CD4-positive, CD25-positive, alpha-beta regulatory T cell (primary cell): ENCODE measurements around the gene NME5. TPM values are rescaled to one million over a fixed set of nuclear protein-coding genes. Genes with fewer than 3 reads are reported as not detected.
"Not testable (repeated sequence)": the region's sequence is repeated elsewhere in the genome, so short reads cannot be mapped to it uniquely, and the experiment has no call there.

Source experiments
- ATAC-seq, 2 donors: fragments of 150-1000 bp; cut with Tn5 transposase; one replicate each; pipeline ENCODE4 v1.10.0; 2021; ENCODE audit warnings: low read depth in 2 of 2, moderate number of reproducible peaks in 2 of 2, moderate library complexity in 1 of 2
- DNase-seq, 3 donors: peaks; one replicate each; pipeline versions ENCODE4 v3.0.0 to v3.0.0-alpha.2; 2012 to 2022; ENCODE audit warnings: mixed read lengths in 1 of 3
- H3K27ac ChIP-seq: one replicate; pipeline ENCODE4 v1.7.0; 2013; ENCODE audit warnings: mild to moderate bottlenecking, low read length; ENCODE audit not compliant: insufficient read depth, poor library complexity, severe bottlenecking
- H3K27me3 ChIP-seq: one replicate; pipeline ENCODE4 v1.7.0; 2013; ENCODE audit warnings: low read length; ENCODE audit not compliant: control insufficient read depth, insufficient read depth
- H3K36me3 ChIP-seq: one replicate; pipeline ENCODE4 v1.7.0; 2013; ENCODE audit warnings: mild to moderate bottlenecking, low read length, moderate library complexity; ENCODE audit not compliant: control insufficient read depth, insufficient read depth
- H3K4me1 ChIP-seq: 2 replicates; pipeline ENCODE4 v1.7.0; 2013; ENCODE audit warnings: mild to moderate bottlenecking, low read length; ENCODE audit not compliant: insufficient read depth, control insufficient read depth, poor library complexity, severe bottlenecking
- H3K4me3 ChIP-seq: one replicate; pipeline ENCODE4 v1.7.0; 2013; ENCODE audit warnings: low read depth, mild to moderate bottlenecking, low read length, moderate library complexity
- H3K9me3 ChIP-seq, 2 experiments: 1 replicate in 1 of 2; 2 replicates in 1 of 2; pipeline ENCODE4 v1.7.0; 2013; ENCODE audit warnings: low read length in 2 of 2, mild to moderate bottlenecking in 1 of 2, moderate library complexity in 1 of 2; ENCODE audit not compliant: control insufficient read depth in 2 of 2
- H3K27ac Mint-ChIP-seq, 3 donors: one replicate each; pipeline ENCODE4 v1.8.0; 2020 to 2022; ENCODE audit warnings: mild to moderate bottlenecking in 3 of 3, mixed read lengths in 3 of 3, moderate library complexity in 2 of 3
- H3K27me3 Mint-ChIP-seq: one replicate; pipeline ENCODE4 v1.8.0; 2022; ENCODE audit warnings: mild to moderate bottlenecking, mixed read lengths
- H3K36me3 Mint-ChIP-seq: one replicate; pipeline ENCODE4 v1.8.0; 2020; ENCODE audit warnings: mixed read lengths
- H3K4me1 Mint-ChIP-seq, 4 donors: one replicate each; pipeline ENCODE4 v1.8.0; 2020 to 2022; ENCODE audit warnings: mixed read lengths in 4 of 4, mild to moderate bottlenecking in 1 of 4
- H3K4me3 Mint-ChIP-seq, 4 donors: one replicate each; pipeline ENCODE4 v1.8.0; 2020 to 2022; ENCODE audit warnings: mild to moderate bottlenecking in 4 of 4, mixed read lengths in 4 of 4, moderate library complexity in 3 of 4
- H3K9me3 Mint-ChIP-seq, 7 donors: one replicate each; pipeline ENCODE4 v1.8.0; 2020 to 2022; ENCODE audit warnings: mixed read lengths in 7 of 7, mild to moderate bottlenecking in 3 of 7, moderate library complexity in 2 of 7
- polyA plus RNA-seq, 4 donors: library from polyadenylated mRNA; unstranded; fragments of 300-500 nt; fragmentation: Illumina TruSeq; gene quantifications; one replicate each; pipeline ENCODE4 v1.2.3, GENCODE V29; 2021
- total RNA-seq: library from RNA; stranded (reverse); gene quantifications from one replicate; pipeline ENCODE4 v1.2.3, GENCODE V29; 2022

NME5 gene
- total and polyA plus RNA-seq, 5 donors from 2014 or later: not detected

GRCh38 chr5:138157626-138158025 is 18.4 kb upstream of the NME5 start:
- Histone ChIP-seq H3K36me3 (peaks cover 61% of the 10 kb centered on the region), H3K4me3 (no peak overlapping the region), H3K27me3 (no peaks in the 10 kb centered on the region), H3K4me1 (no peaks in the 10 kb centered on the region), H3K9me3 (no peaks in the 10 kb centered on the region), H3K27ac (no peak overlapping the region)
- H3K27me3 Mint-ChIP-seq: peaks cover 4% of the 10 kb centered on the region
- DNase-seq (no peak), ATAC-seq (no peak)
- peaks cover 0 to 2% (median 0%) of the 10 kb centered on the region in 4 donors for H3K4me1 Mint-ChIP-seq
- peaks cover 48% of the 10 kb centered on the region for H3K36me3 Mint-ChIP-seq
- no peaks in the 10 kb centered on the region for H3K9me3 Mint-ChIP-seq
- no peak overlapping the region for H3K4me3 Mint-ChIP-seq
- no peak overlapping the region for H3K27ac Mint-ChIP-seq

GRCh38 chr5:138155977-138156376 is 16.7 kb upstream of the NME5 start:
- H3K4me1 ChIP-seq, ATAC-seq, DNase-seq, H3K27ac ChIP-seq, H3K4me3 ChIP-seq, H3K27ac Mint-ChIP-seq, H3K4me3 Mint-ChIP-seq, H3K9me3 Mint-ChIP-seq, H3K27me3 Mint-ChIP-seq, H3K9me3 ChIP-seq, H3K4me1 Mint-ChIP-seq, H3K27me3 ChIP-seq: not testable (repeated sequence)
- H3K36me3 ChIP-seq: peaks cover 46% of the 10 kb centered on the region
- peaks cover 39% of the 10 kb centered on the region for H3K36me3 Mint-ChIP-seq

GRCh38 chr5:138149530-138149929 is 10.3 kb upstream of the NME5 start:
- Mint-ChIP-seq H3K9me3 (no peaks in the 10 kb centered on the region), H3K27me3 (peaks cover 4% of the 10 kb centered on the region), H3K4me1 (no peaks in the 10 kb centered on the region), H3K36me3 (no peaks in the 10 kb centered on the region), H3K27ac (no peak overlapping the region), H3K4me3 (no peak overlapping the region)
- Histone ChIP-seq H3K36me3 (no peaks in the 10 kb centered on the region), H3K4me1 (no peaks in the 10 kb centered on the region), H3K9me3 (no peaks in the 10 kb centered on the region), H3K27ac (no peak overlapping the region), H3K4me3 (no peak overlapping the region), H3K27me3 (no peaks in the 10 kb centered on the region)
- ATAC-seq: no peak
- DNase-seq: no peak

GRCh38 chr5:138148811-138149210 is 9.6 kb upstream of the NME5 start:
- Mint-ChIP-seq H3K4me1 (no peaks in the 10 kb centered on the region), H3K9me3 (no peaks in the 10 kb centered on the region), H3K27ac (no peak overlapping the region), H3K4me3 (no peak overlapping the region), H3K36me3 (no peaks in the 10 kb centered on the region), H3K27me3 (peaks cover 4% of the 10 kb centered on the region)
- no peak for DNase-seq
- Histone ChIP-seq H3K9me3 (no peaks in the 10 kb centered on the region), H3K36me3 (no peaks in the 10 kb centered on the region), H3K4me3 (no peak overlapping the region), H3K27ac (no peak overlapping the region), H3K27me3 (no peaks in the 10 kb centered on the region), H3K4me1 (no peaks in the 10 kb centered on the region)
- no peak for ATAC-seq

GRCh38 chr5:138143578-138143977 is 4.3 kb upstream of the NME5 start:
- H3K27ac Mint-ChIP-seq, ATAC-seq, H3K36me3 ChIP-seq, DNase-seq, H3K27me3 ChIP-seq, H3K36me3 Mint-ChIP-seq, H3K4me1 ChIP-seq, H3K4me3 Mint-ChIP-seq, H3K27ac ChIP-seq, H3K4me1 Mint-ChIP-seq, H3K4me3 ChIP-seq, H3K9me3 ChIP-seq, H3K9me3 Mint-ChIP-seq: not testable (repeated sequence)
- peaks cover 21% of the 10 kb centered on the region for H3K27me3 Mint-ChIP-seq

GRCh38 chr5:138141734-138142133 is 2.5 kb upstream of the NME5 start:
- peaks cover 33% of the 10 kb centered on the region for H3K27me3 Mint-ChIP-seq
- Histone ChIP-seq H3K4me1 (no peaks in the 10 kb centered on the region), H3K9me3 (no peaks in the 10 kb centered on the region), H3K27ac (no peak overlapping the region), H3K4me3 (no peak overlapping the region), H3K27me3 (peaks cover 3% of the 10 kb centered on the region), H3K36me3 (no peaks in the 10 kb centered on the region)
- H3K4me3 Mint-ChIP-seq: no peak overlapping the region
- ATAC-seq (no peak), DNase-seq (no peak)
- no peaks in the 10 kb centered on the region for H3K9me3 Mint-ChIP-seq
- H3K27ac Mint-ChIP-seq: no peak overlapping the region
- H3K36me3 Mint-ChIP-seq: no peaks in the 10 kb centered on the region
- no peaks in the 10 kb centered on the region for H3K4me1 Mint-ChIP-seq

- Mint-ChIP-seq H3K27me3 (peaks cover 40% of the 10 kb centered on the region), H3K4me3 (no peak overlapping the region), H3K36me3 (no peaks in the 10 kb centered on the region), H3K4me1 (no peaks in the 10 kb centered on the region), H3K9me3 (peaks cover 0 to 1% (median 0%) of the 10 kb centered on the region in 7 donors), H3K27ac (no peak overlapping the region)
- peaks cover 5% of the 10 kb centered on the region for H3K27me3 ChIP-seq
- no peaks in the 10 kb centered on the region for H3K4me1 ChIP-seq
- no peak overlapping the region for H3K27ac ChIP-seq
- H3K9me3 ChIP-seq: no peaks in the 10 kb centered on the region
- no peaks in the 10 kb centered on the region for H3K36me3 ChIP-seq
- DNase-seq (no peak), ATAC-seq (no peak)
- H3K4me3 ChIP-seq: no peak overlapping the region
Measured at GRCh38 chr5:138140268-138140667, 1.0 kb upstream of the NME5 start.

GRCh38 chr5:138139781-138140090 is 508 bp upstream of the NME5 start:
- Histone ChIP-seq H3K27ac (no peak overlapping the region), H3K4me3 (no peak overlapping the region), H3K4me1 (no peaks in the 10 kb centered on the region), H3K27me3 (peaks cover 5% of the 10 kb centered on the region), H3K36me3 (no peaks in the 10 kb centered on the region), H3K9me3 (no peaks in the 10 kb centered on the region)
- peaks cover 0 to 1% (median 0%) of the 10 kb centered on the region in 7 donors for H3K9me3 Mint-ChIP-seq
- H3K4me3 Mint-ChIP-seq: no peak overlapping the region
- no peaks in the 10 kb centered on the region for H3K36me3 Mint-ChIP-seq
- no peak overlapping the region for H3K27ac Mint-ChIP-seq
- H3K27me3 Mint-ChIP-seq: peaks cover 40% of the 10 kb centered on the region
- DNase-seq (no peak), ATAC-seq (no peak)
- H3K4me1 Mint-ChIP-seq: no peaks in the 10 kb centered on the region
